H1 (cell line): ENCODE measurements around the gene SPEM1.
A peak's percentile ranks its signal among the peaks of the same experiment; 100 is the strongest.

Experiments
- CEBPB ChIP-seq: IDR thresholded peaks from 2 replicates; pipeline ENCODE4 v1.6.1; 2012; ENCODE audit warnings: low read depth, low read length
- CTCF ChIP-seq, 3 experiments: IDR thresholded peaks; 1 replicate in 2 of 3; 2 replicates in 1 of 3; pipeline versions ENCODE4 v1.5.1 to v1.6.1; 2011; ENCODE audit warnings: low read length in 3 of 3, mild to moderate bottlenecking in 3 of 3, inconsistent platforms in 2 of 3, low read depth in 1 of 3, moderate library complexity in 1 of 3; ENCODE audit not compliant: insufficient read depth in 1 of 3; ENCODE audit errors: control extremely low read depth in 1 of 3
- EP300 ChIP-seq, 2 experiments: IDR thresholded peaks; 1 replicate in 1 of 2; 2 replicates in 1 of 2; pipeline ENCODE4 v1.6.1; 2011 to 2012; ENCODE audit warnings: low read depth in 2 of 2, low read length in 2 of 2, mild to moderate bottlenecking in 2 of 2, borderline replicate concordance in 1 of 2, inconsistent platforms in 1 of 2, moderate library complexity in 1 of 2
- JUND ChIP-seq: IDR thresholded peaks from 2 replicates; pipeline ENCODE4 v1.6.1; 2011; ENCODE audit warnings: mild to moderate bottlenecking, improper control_type of control experiment, low read length
- MAFK ChIP-seq: IDR thresholded peaks from 2 replicates; pipeline ENCODE4 v1.6.1; 2012; ENCODE audit warnings: low read depth, mild to moderate bottlenecking, improper control_type of control experiment, low read length
- POLR2A ChIP-seq, 2 experiments: IDR thresholded peaks; 1 replicate in 1 of 2; 2 replicates in 1 of 2; pipeline ENCODE4 v1.6.1; 2011; ENCODE audit warnings: low read depth in 2 of 2, low read length in 2 of 2, mild to moderate bottlenecking in 2 of 2; ENCODE audit errors: control extremely low read depth in 1 of 2
- POLR2AphosphoS5 ChIP-seq: IDR thresholded peaks from 2 replicates; pipeline ENCODE4 v1.6.1; 2011; ENCODE audit warnings: low read depth, low read length
- RAD21 ChIP-seq, 2 experiments: IDR thresholded peaks in 1 of 2; conservative IDR thresholded peaks in 1 of 2; 2 replicates each; pipeline ENCODE4 v1.6.1; 2011; ENCODE audit warnings: low read depth in 2 of 2, low read length in 2 of 2, improper control_type of control experiment in 1 of 2, inconsistent platforms in 1 of 2, mild to moderate bottlenecking in 1 of 2, moderate library complexity in 1 of 2
- RBBP5 ChIP-seq: IDR thresholded peaks from 2 replicates; pipeline ENCODE4 v1.7.1; 2012; ENCODE audit warnings: low read depth, mild to moderate bottlenecking, inconsistent platforms, low read length, moderate library complexity, borderline replicate concordance
- SIN3A ChIP-seq, 2 experiments: IDR thresholded peaks in 1 of 2; conservative IDR thresholded peaks in 1 of 2; 2 replicates each; pipeline ENCODE4 v1.6.1; 2011 to 2012; ENCODE audit warnings: low read length in 2 of 2, improper control_type of control experiment in 1 of 2, low read depth in 1 of 2, mild to moderate bottlenecking in 1 of 2
- SP2 ChIP-seq: IDR thresholded peaks from 2 replicates; pipeline ENCODE4 v1.6.1; 2012; ENCODE audit warnings: mild to moderate bottlenecking, low read length, inconsistent platforms
- TF ChIP-seq, protein P1 (sequence below): IDR thresholded peaks from 2 replicates; pipeline ENCODE4 v1.6.1; 2012; ENCODE audit warnings: inconsistent platforms

- TF ChIP-seq CTCF (IDR thresholded peaks at IDR 0.05; ENCODE audit: control extremely low read depth in 1 of 3, insufficient read depth in 1 of 3, low read depth in 1 of 3, low read length in 3 of 3) = no peak
- TF ChIP-seq, protein P1, sequence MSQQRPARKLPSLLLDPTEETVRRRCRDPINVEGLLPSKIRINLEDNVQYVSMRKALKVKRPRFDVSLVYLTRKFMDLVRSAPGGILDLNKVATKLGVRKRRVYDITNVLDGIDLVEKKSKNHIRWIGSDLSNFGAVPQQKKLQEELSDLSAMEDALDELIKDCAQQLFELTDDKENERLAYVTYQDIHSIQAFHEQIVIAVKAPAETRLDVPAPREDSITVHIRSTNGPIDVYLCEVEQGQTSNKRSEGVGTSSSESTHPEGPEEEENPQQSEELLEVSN = no peak
- no peak for TF ChIP-seq RAD21 (IDR thresholded peaks at IDR 0.05 in 1 of 2, conservative IDR thresholded peaks at IDR 0.05 in 1 of 2; ENCODE audit: low read depth in 2 of 2, low read length in 2 of 2)
- TF ChIP-seq JUND = no peak
- no peak for TF ChIP-seq RBBP5
- TF ChIP-seq MAFK = no peak
- no peak for TF ChIP-seq POLR2A (IDR thresholded peaks at IDR 0.05; ENCODE audit: control extremely low read depth in 1 of 2, low read depth in 2 of 2, low read length in 2 of 2)
- no peak for TF ChIP-seq CEBPB
- TF ChIP-seq EP300 (IDR thresholded peaks at IDR 0.05; ENCODE audit: borderline replicate concordance in 1 of 2, low read depth in 2 of 2, low read length in 2 of 2) = peak in 1 of 2 experiments; percentile 30; a peak in 1 of 3 replicates
- peak; percentile 28 to 50; a peak in 3 of 4 replicates for TF ChIP-seq SIN3A (conservative IDR thresholded peaks at IDR 0.05 in 1 of 2, IDR thresholded peaks at IDR 0.05 in 1 of 2; ENCODE audit: low read depth in 1 of 2, low read length in 2 of 2)
- no peak for TF ChIP-seq SP2
- no peak for TF ChIP-seq POLR2AphosphoS5
Observed at GRCh38 chr17:7437950-7438614, 18.0 kb downstream of the SPEM1 start.
